OCI-LY3 (cell line): ENCODE measurements around the gene STX18.

Experiments used
- H2AFZ ChIP-seq: fragments of 200-600, 300-600 bp; shearing (Covaris generic); 2 replicates; pipeline ENCODE4 v1.6.0; 2014; ENCODE audit warnings: antibody characterized with exemption, low read depth, low read length
- H3K27ac ChIP-seq: fragments of 200-600, 300-600 bp; sonication (generic); 2 replicates; pipeline ENCODE4 v1.5.1; 2014; ENCODE audit warnings: mild to moderate bottlenecking, low read length, moderate library complexity, mixed read lengths
- H3K27me3 ChIP-seq: fragments of 200-600, 300-600 bp; sonication (generic); 2 replicates; pipeline ENCODE4 v1.6.1; 2014; ENCODE audit warnings: low read depth, low read length, mixed read lengths
- H3K36me3 ChIP-seq: fragments of 200-600, 300-600 bp; sonication (generic); replicated peaks from 2 replicates; pipeline ENCODE3; 2014; ENCODE audit warnings: low read depth, low read length, mixed read lengths
- H3K4me1 ChIP-seq: fragments of 300-600, 200-600 bp; sonication (generic); 2 replicates; pipeline ENCODE4 v1.6.1; 2014; ENCODE audit warnings: low read length, mixed read lengths
- H3K4me2 ChIP-seq: fragments of 200-600, 300-600 bp; sonication (generic); 2 replicates; pipeline ENCODE4 v1.6.1; 2014; ENCODE audit warnings: low read length, mixed read lengths
- H3K4me3 ChIP-seq: fragments of 300-600, 200-600 bp; sonication (generic); 2 replicates; pipeline ENCODE4 v1.5.1; 2014; ENCODE audit warnings: antibody characterized with exemption, mild to moderate bottlenecking, low read length, moderate library complexity
- H3K79me2 ChIP-seq: fragments of 300-600, 200-600 bp; shearing (Covaris generic); 2 replicates; pipeline ENCODE4 v1.6.1; 2014; ENCODE audit warnings: mild to moderate bottlenecking, low read length, mixed read lengths
- H3K9ac ChIP-seq: fragments of 300-600, 200-600 bp; shearing (Covaris generic); 2 replicates; pipeline ENCODE4 v1.6.0; 2014; ENCODE audit warnings: mild to moderate bottlenecking, low read length, moderate library complexity
- H3K9me3 ChIP-seq: fragments of 200-600, 300-600 bp; shearing (Covaris generic); 2 replicates; pipeline ENCODE4 v1.6.1; 2014; ENCODE audit warnings: low read length, mixed read lengths; ENCODE audit not compliant: insufficient read depth
- H4K20me1 ChIP-seq: fragments of 200-600, 300-600 bp; sonication (generic); 2 replicates; pipeline ENCODE4 v1.6.1; 2016; ENCODE audit warnings: low read length, mixed read lengths; ENCODE audit not compliant: insufficient read depth
- EZH2phosphoT487 ChIP-seq: fragments of 200-600 bp; shearing (Covaris generic); IDR thresholded peaks from 2 replicates; pipeline ENCODE4 v1.6.1; 2018; ENCODE audit warnings: antibody characterized with exemption, mixed run types, low read depth
- TF ChIP-seq, protein P1 (sequence below): fragments of 200-600, 300-600 bp; sonication (generic); IDR thresholded peaks from 2 replicates; pipeline ENCODE4 v1.5.1; 2014; ENCODE audit warnings: antibody characterized with exemption, low read length, low read depth

Gene STX18

DNA sequence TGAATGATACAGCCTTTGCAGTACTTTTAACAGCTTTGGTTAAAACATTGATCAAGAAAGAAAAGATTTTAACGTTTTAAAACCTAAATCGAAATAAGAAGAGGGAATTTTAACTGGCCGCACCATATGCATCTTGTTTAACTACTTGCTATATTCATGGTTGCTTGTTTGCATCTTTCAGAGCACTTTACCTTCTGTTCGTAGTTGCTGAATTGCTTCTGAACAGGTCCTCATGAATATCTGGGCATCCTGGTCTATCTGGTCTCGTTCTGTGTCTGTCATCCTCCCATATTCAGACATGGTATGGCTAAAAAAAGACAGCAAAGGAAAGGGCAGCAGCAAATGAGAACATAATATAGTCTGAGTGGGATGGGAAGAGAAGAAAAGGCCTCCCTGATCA is 82.7 kb downstream of the STX18 start:
- Histone ChIP-seq H3K9ac (no peak overlapping the region), H3K4me3 (no peak overlapping the region), H3K4me2 (no peak overlapping the region), H2AFZ (no peak overlapping the region), H3K9me3 (no peaks in the 10 kb centered on the region), H4K20me1 (peaks cover 6% of the 10 kb centered on the region; the same call in 1 of the 2 replicates), H3K4me1 (peaks cover 17% of the 10 kb centered on the region), H3K79me2 (no peaks in the 10 kb centered on the region), H3K27ac (no peak overlapping the region), H3K27me3 (no peaks in the 10 kb centered on the region), H3K36me3 (peaks cover 24% of the 10 kb centered on the region)
- TF ChIP-seq, protein P1, sequence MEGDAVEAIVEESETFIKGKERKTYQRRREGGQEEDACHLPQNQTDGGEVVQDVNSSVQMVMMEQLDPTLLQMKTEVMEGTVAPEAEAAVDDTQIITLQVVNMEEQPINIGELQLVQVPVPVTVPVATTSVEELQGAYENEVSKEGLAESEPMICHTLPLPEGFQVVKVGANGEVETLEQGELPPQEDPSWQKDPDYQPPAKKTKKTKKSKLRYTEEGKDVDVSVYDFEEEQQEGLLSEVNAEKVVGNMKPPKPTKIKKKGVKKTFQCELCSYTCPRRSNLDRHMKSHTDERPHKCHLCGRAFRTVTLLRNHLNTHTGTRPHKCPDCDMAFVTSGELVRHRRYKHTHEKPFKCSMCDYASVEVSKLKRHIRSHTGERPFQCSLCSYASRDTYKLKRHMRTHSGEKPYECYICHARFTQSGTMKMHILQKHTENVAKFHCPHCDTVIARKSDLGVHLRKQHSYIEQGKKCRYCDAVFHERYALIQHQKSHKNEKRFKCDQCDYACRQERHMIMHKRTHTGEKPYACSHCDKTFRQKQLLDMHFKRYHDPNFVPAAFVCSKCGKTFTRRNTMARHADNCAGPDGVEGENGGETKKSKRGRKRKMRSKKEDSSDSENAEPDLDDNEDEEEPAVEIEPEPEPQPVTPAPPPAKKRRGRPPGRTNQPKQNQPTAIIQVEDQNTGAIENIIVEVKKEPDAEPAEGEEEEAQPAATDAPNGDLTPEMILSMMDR = no peak
- no peak for TF ChIP-seq EZH2phosphoT487

DNA sequence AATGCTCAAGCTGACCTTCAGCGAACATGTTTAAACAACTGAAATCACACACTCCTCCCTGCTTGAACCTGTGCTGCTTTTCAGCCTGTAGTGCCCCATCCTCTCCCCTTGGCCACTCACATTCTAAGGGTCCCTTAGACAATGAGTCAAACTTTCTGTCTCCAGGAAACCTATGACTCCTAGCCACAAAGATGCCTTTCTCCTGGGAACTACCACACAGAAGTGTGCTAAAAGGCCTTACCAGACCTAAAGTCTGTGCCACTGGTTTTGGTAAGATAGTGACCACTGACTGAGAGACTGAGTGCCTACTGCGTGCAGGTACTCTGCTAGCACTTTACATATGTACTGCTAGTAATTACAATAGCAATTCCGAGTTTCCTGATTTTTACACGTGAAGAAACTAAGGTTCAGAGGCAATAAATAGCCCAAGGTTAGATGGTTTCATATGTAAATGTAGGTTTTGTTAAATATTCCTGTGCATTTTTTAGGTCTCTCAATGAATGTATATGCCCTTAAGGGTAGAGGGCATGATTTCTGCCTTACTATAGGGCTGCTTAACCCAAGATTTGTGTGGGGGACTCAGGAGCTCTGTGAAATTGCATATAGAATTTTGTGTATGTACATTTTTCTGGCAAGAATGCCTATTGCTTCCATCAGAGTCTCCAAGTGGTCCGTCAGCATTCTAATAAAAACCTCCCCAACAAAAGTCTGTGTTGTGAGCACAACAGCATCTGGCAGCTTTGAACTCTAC is 83.9 kb downstream of the STX18 start:
- Histone ChIP-seq H3K9ac (no peak overlapping the region), H3K4me1 (peaks cover 17% of the 10 kb centered on the region), H3K4me3 (no peak overlapping the region), H3K9me3 (no peaks in the 10 kb centered on the region), H2AFZ (no peak overlapping the region), H3K4me2 (no peak overlapping the region), H4K20me1 (peaks cover 6% of the 10 kb centered on the region; the same call in 1 of the 2 replicates), H3K27ac (no peak overlapping the region), H3K36me3 (peaks cover 30% of the 10 kb centered on the region), H3K27me3 (no peaks in the 10 kb centered on the region), H3K79me2 (no peaks in the 10 kb centered on the region)
- TF ChIP-seq, protein P1 = no peak
- no peak for TF ChIP-seq EZH2phosphoT487

DNA sequence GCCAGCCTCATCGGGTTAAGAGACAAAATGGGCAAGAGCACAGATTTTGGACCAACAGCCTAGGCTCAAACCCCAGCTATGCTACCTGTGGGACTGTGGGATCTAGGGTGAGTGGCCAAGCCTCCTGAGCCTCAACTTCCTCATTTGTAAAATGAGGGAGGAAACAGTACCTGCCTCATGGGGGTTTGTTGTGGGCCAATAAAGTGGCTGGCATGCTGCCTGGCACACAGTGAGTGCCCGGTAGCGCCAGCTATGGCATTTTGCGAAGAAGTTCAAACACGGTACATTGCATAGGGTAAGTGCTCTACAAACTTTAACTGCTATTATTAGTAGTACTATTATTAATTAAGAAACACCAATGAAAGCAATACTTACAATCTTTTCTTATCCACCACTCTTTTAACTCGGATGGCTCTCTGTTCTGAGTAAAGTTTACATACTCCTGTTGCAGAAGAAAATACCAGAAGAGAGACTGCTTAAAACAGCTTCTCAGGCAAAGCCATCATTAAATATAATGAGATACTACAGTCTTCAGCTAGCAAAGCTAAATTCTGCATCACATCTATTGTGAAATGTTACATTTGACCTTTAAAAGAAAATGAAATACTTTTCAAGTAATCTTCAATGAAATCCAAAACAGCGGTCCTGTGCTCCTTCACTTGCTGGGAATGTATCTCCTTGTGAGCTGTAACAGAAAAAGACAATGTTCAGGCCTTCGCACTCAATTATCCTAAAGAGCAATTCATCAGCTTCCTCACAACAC is 84.9 kb downstream of the STX18 start:
- no peak for TF ChIP-seq EZH2phosphoT487
- TF ChIP-seq, protein P1 = no peak
- H3K27me3 ChIP-seq = no peaks in the 10 kb centered on the region
- H3K4me3 ChIP-seq = no peak overlapping the region
- no peak overlapping the region for H3K4me2 ChIP-seq
- H3K4me1 ChIP-seq = peaks cover 17% of the 10 kb centered on the region
- H3K27ac ChIP-seq = no peak overlapping the region
- peaks cover 6% of the 10 kb centered on the region; the same call in 1 of the 2 replicates for H4K20me1 ChIP-seq
- H3K9ac ChIP-seq = no peak overlapping the region
- H3K79me2 ChIP-seq = no peaks in the 10 kb centered on the region
- no peaks in the 10 kb centered on the region for H3K9me3 ChIP-seq
- H3K36me3 ChIP-seq = peaks cover 35% of the 10 kb centered on the region
- H2AFZ ChIP-seq = no peak overlapping the region

DNA sequence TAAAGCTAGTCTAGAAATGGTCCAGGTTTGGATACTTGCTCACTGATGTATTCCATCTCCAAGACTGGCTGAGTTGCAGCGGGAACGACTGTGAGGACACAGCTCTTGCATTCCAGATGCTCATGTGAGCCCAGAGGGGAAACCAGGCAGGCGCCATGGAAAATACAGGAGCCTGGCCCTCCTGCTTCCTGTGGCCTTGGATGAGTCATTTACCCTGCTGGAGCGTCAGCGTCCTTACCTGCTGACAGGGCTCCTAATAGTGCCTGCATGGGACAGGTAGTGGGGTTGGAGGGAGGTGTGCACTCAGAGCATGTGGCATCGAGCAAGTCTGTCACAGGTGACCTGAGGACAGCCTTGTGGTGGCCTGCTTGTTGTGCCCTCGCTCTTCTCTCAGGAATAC is 85.5 kb downstream of the STX18 start:
- Histone ChIP-seq H3K4me2 (no peak overlapping the region), H3K9me3 (no peaks in the 10 kb centered on the region), H3K9ac (no peak overlapping the region), H4K20me1 (peaks cover 6% of the 10 kb centered on the region; the same call in 1 of the 2 replicates), H3K27me3 (no peaks in the 10 kb centered on the region), H3K4me1 (peaks cover 17% of the 10 kb centered on the region), H3K4me3 (no peak overlapping the region), H3K79me2 (no peaks in the 10 kb centered on the region), H3K36me3 (peaks cover 35% of the 10 kb centered on the region), H3K27ac (no peak overlapping the region), H2AFZ (no peak overlapping the region)
- TF ChIP-seq, protein P1 = no peak
- no peak for TF ChIP-seq EZH2phosphoT487
